G401.6 (cell line): ENCODE results near the gene EXD2.
"Not testable (repeated sequence)": the region's sequence is repeated elsewhere in the genome, so short reads cannot be mapped to it uniquely, and the experiment has no call there.

Experiments used
- FAIRE-seq: peaks from 2 replicates; lab custom pipeline; 2012; peaks lifted over from hg19 to GRCh38; lab: Jason Lieb, UNC

EXD2 gene

DNA sequence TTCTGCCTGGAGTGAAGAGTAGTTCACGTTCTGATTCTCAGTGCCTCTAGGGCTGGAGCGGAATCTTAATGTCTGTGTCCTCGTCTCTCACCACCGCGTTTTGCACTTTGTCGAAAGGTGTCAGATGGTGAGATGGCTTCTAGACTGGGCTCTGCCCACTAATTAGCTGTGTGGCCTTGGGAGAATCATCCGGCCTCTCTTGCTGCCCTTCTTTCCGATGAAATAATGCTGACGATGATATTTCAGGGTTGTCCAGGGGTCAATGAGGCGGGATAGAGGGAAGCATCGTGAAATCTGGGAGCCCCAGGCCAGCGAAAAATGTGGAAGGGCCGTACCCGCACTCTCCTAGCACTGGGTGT, 67.8 kb downstream of the EXD2 start:
- FAIRE-seq: no peak

DNA sequence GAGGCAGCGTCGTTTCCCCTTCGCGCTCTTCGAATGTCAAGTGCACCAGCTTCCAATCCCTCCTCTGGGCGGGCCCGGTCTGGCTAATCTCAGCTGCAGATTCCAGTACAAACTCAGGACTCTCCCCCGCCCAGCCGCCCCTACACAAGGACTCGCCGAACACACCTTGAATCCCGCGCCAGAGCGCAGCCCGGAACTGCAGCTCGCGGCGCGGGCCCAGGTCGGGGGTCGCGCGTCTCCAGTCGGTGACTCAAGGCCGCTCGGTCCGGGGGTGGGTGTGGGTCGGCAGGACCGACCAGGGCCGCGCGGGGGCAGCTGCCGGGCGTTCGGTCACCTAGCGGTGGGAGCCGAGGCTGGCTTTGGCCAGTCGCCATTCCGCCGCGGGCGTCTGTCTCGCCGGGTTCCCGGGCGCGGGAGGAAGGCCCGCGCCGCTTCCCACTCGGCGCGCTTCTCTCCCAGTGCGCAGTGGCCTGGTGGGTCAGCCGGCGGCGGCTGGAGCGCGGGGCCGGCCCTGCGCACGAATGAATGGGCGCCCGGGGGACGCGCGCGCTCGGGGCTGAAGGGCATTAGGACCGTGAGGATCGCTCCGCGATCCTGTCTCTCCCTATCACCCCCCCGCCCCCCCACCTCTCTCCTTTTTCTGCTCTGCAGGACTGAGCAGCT, 68.4 kb downstream of the EXD2 start, which contains the start of gene GALNT16:
GALNT16 (plus strand) TSS at position 632 of the 663 bp plus-strand sequence. CDS start 133 bp downstream, outside the sequence.
- FAIRE-seq: no peak

- FAIRE-seq: no peak
Measured at GRCh38 chr14:69260190-69260860, 69.0 kb downstream of the EXD2 start.

DNA sequence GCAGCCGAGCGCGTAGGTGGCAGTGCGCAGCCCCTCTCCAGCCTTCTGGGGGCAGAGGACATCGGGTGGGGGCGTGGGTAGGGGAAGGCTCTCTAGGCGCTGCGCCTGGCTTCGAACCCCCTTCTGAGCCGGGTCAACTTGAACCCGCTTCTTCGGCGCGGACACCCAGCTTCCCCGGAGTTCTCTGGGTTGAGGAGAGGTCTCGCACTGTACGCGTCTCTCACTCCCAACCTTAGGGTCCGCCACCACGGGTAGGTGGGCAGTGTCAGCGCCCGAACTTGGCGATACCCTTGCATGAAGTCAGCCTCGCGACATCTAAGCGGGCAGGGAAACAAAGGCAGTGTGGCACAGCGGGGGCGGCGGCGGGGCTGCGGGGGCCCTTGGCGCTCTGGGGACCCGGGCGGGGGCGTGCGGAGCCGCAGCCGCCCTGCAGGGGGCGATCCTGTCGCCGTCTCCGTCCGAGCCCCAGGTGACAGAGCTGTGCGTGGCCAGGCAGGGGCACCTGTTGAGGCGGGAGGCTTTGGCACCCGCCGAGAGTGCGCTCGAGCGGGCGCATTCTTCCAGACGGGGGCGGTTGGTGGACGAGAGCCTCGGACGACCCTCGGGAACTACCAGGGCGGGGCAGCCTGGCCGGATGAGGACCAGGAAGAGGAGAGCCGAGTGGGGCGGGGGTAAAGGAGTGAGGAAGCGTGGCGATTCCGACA, 69.7 kb downstream of the EXD2 start:
- no peak for FAIRE-seq

GRCh38 chr14:69261761-69262331, 70.5 kb downstream of the EXD2 start:
- FAIRE-seq: no peak

DNA sequence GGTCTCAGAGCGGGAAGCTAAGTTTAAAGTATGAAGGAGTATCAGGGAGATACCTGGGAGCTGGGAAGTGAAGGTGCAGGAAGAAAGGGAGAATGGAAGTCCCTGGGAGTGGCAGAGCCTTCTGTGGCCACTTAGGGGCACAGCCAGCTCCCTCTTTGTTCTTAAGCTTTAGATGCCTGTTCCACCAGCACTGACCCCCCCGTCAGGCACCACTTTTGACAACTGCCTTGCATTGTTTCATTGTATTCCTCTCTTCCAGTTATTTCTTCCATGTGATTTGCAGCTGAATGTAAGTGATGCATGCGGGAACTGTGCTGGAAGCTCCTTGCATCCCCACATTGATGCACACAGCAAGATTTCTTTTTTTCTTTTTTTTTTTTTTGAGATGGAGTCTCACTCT, 71.2 kb downstream of the EXD2 start:
- FAIRE-seq: no peak

- no peak for FAIRE-seq
Measured at GRCh38 chr14:69263364-69263763, 72.1 kb downstream of the EXD2 start.

DNA sequence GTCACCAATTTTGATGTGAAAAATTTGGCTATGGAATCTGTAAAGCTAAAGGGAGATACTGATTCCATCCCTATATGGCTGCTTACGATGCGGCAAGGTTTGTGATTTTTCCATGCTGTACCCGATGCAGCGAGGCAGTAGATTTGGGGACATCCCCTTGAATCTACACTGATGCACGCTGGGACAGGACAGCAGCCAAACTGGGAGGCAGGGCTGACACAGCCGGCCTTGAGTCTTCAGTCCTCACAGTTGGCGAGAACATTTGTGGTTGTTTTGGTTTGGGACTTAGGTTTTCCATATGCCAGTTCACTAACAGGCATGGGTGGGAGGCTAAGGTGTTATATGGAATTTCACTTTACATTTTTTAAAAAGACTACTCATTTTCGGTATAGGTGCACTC, 72.5 kb downstream of the EXD2 start:
- no peak for FAIRE-seq

GRCh38 chr14:69266572-69267345, 75.5 kb downstream of the EXD2 start:
- FAIRE-seq: no peak

- no peak for FAIRE-seq
Measured at GRCh38 chr14:69267492-69267891, 76.2 kb downstream of the EXD2 start.

GRCh38 chr14:69268223-69268622, 76.9 kb downstream of the EXD2 start:
- FAIRE-seq: no peak

DNA sequence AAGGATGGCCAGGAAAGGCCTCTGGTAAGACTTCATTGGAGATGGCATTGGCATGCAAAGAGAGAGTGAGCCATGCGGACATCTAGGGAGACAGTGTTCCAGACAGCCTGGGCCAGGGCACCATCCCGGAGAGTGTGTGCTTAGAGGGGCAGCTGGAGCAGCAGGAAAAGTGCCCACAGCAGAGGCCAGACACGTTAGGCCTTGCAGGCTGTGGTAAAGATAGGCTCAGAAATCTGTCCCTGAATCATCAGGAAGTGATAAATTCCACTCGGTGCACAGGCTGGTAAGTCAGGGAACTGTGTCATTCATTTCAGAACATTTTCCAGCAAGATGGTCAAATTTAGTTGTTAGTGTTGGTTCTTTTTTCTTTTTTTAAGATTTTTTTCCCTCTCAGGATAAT, 77.5 kb downstream of the EXD2 start:
- FAIRE-seq: no peak

DNA sequence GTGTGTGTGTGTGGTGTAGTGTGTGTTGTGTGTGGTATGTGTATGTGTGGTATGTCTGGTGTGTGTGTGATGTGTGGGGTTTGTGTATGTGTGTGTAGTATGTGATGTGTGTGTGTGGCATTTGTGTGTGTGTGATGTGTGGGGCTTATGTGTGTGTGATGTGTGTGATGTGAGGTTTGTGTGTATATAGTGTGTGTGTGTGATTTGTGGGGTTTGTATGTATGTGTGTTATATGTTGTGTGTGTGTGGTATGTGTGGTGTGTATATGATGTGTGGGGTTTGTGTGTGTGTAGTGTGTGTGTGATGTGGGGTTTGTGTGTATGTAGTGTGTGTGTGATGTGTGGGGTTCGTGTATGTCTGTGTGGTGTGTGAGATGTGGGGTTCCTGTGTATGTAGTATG, 78.1 kb downstream of the EXD2 start:
- FAIRE-seq: no peak

- FAIRE-seq: no peak
Measured at GRCh38 chr14:69270097-69270496, 78.8 kb downstream of the EXD2 start.

GRCh38 chr14:69270795-69271708, 79.8 kb downstream of the EXD2 start:
- no peak for FAIRE-seq

DNA sequence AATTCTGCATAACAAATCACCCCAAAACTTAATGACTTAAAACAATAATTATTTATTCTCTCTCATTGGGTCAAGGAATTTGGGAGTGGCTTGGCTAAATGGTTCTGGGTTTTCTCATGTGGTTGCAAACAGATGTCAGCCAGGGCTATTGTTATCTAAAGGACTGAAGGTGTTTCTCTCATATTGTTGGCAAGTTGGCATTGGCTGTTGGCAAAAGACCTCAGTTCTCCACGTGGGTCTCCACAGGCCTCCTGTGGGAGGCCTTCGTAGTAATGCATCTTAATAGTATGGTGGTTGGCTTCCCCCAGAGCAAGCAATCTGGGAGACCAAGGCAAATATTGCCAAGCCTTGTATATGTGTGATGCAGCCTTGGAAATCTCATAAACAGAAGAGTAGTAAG, 83.0 kb downstream of the EXD2 start:
- no peak for FAIRE-seq

DNA sequence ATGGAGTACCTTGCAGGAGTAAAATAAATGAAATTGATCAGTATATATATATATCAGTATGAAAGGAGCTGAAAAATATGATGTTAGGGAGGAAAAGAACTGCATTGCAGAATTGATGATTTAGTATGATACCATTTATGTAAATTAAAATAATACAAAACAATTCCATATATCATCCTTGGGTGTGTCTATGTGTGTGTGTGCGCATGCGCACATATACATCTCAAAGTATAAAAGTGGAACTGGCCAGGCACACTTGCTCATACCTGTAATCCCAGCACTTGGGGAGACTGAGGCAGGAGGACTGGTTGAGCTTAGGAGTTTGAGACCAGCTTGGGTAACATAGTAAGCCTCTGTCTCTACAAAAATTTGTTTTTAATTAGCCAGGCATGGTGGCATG, 84.0 kb downstream of the EXD2 start:
- no peak for FAIRE-seq

- FAIRE-seq: not testable (repeated sequence)
Measured at GRCh38 chr14:69277356-69277755, 86.1 kb downstream of the EXD2 start.

GRCh38 chr14:69280746-69281291, 89.5 kb downstream of the EXD2 start:
- no peak for FAIRE-seq

- no peak for FAIRE-seq
Measured at GRCh38 chr14:69281450-69282169, 90.3 kb downstream of the EXD2 start.
